ENCODE results near the gene RCBTB2.

RCBTB2 gene

DNA sequence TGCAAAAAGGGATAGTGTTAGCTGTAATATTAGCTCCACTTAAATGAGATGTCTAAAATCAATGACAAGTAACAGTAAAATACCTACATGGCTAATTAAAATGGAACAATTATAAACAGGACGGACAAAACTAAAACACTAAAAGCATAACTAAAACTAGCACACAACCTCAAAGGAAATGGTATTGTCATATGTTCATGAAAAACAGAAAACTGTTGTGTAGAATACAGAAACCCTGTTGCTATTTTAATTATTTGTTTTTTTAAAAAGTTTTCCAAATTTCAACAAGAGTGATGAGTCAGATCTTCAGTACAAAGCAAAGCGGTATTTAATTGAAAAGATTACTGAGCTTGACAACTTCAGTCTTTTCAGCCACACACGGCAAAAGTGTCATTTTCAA lies 4.2 kb downstream of the RCBTB2 start:
- DNase-seq = no peak

DNA sequence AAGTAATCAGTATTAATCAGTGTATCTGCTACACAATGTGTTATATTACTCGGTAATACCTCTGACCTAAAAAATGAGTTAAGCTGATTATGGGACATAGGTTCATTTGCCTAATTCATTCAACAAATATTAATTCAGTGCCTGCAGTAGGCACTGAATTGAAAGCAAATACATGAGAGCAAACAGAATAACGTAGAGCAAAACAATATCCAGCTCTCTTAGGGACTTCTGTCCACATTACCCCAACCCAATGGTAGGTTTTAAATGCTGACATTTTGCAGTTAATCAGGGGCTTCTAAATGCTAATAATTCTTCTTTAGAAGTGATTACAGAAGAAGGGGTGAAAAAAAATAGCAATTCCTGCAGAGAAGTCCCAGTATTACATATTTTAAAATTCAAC lies 4.9 kb downstream of the RCBTB2 start:
- DNase-seq = no peak

DNA sequence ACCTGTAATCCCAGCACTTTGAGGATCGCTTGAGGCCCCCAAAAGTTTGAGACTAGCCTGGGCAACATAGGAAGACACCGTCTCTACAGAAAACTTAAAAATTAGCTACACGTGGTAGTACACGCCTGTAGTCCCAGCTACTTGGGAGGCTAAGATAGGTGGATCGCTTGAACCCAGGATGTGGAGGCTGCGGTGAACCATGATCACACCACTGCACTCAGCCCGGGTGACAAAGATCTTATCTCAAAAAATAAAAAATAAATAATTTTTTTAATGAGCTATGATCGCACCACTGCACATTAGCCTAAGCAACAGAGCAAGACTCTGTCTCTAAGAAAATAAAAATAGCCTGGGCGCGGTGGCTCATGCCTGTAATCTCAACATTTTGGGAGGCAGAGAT lies 6.6 kb downstream of the RCBTB2 start:
- no peak for DNase-seq

DNA sequence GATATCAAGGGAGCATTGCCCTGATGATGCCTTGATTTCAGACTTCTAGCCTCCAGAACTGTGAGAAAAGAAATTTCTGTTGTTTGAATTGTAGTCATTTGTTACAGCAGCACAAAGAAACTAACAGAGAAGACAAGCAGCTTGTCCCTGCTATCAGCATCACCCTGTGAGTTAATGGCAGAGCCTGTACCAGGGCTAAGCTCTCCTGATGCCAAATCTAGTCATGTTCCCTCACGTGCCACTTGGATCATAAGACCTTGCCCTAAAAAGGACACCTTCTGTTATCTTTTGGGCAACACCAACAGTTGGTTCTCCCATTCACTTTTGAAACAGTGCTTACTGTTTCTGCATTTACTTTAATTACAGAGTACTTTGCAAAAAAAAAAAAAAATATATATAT lies 14.8 kb downstream of the RCBTB2 start:
- DNase-seq = no peak

DNA sequence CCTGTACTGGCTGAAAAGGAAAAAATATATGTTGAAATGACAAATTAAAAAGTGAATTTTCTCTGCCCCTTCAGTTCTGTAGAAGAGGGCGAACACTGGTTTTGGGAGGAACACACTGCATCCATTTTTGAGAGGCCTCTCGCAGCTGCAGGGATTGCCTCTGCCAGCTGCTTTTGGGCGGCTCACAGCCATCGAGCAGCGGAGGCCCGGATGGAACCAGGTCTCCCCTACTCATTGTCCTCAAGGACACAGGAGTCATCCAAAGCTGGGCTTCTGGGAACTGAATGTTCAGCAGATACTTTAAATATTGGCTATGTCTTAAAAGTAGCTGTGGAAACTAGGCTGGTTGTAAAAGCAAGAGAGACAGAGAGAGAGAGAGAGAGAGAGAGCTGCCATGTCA lies 17.1 kb downstream of the RCBTB2 start:
- no peak for DNase-seq

DNA sequence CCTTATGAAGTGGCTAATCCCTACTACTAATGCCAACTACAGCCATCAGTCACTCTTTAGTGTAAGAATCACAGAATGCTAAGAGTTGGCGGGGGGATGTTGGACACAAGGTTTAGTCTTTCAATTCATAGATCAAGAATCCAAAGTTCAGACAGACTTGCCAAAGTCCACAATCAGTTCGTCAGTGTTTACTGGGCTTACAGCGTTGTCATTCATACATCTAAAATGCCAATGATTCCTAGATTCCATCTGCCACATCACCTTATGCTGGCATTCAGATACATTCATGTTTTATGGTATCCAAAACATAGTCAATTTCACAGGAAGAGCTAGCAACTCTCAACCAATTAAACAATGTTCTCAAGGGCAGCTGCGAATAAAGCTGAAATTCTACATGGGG lies 18.1 kb downstream of the RCBTB2 start:
- DNase-seq = no peak

DNA sequence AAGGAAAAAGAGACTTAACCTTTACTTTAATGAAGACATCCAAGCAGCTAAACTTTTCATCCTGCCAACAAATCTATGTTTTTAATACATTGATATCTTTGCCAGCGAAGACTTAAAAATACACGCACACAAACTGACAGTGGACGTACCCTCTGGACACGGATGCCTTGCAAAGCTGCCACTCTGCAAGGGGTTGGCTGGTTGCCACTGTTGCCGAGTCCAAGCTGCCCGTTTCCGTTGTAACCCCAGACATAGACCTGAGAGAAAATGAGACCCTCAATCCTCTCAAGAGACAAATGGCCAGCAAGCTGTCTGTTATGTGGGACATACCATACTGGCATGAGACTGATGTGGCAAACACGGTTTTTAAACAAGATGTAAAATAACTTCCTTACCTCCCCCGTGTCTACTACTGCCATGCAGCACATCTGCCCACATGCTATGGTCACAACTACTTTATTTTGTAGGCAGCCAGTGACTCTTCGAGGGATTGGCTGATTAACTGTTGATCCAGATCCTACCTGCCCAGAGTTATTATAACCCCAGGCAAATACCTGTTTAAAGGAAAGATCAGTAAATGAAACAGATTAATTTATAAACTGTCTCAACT lies 21.2 kb downstream of the RCBTB2 start:
- DNase-seq = no peak

DNA sequence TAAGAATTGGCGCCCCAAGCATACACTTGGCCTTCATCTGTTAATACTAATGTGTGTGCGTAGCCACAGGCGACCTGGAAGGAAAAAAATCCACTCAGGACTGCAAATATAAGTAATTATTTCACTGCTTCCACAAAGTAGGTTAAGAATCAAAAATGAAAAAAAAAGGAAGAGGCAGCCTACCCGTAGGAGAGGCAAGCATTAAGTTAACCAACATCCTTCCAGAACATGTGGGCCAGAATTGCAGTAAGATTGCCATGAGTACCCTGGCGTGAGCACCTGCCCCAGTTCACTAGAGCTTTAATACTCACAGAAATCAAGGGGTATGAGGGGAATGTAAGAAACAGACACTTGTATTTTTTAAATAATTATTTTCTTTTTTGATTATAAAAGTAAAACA lies 22.2 kb downstream of the RCBTB2 start:
- DNase-seq = no peak

DNA sequence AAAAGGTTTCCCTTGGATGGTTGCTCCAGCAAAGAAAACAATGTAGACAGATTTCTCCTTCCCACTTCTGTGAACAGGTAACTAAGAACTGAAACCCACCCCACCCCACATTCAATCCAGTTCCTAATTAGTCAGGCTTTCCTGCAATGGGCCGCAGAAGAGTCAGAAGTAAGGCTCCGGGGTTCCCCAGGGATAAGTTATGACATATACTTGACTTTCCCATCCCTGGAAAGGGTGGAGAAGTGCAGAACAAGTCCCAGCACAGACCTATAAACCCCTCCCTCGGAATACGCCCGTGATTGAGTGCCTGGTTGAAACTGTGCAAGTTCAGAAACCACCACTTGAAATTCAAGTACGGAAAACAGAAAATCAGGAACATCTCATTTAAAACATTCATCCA lies 24.9 kb downstream of the RCBTB2 start:
- no peak for DNase-seq

DNA sequence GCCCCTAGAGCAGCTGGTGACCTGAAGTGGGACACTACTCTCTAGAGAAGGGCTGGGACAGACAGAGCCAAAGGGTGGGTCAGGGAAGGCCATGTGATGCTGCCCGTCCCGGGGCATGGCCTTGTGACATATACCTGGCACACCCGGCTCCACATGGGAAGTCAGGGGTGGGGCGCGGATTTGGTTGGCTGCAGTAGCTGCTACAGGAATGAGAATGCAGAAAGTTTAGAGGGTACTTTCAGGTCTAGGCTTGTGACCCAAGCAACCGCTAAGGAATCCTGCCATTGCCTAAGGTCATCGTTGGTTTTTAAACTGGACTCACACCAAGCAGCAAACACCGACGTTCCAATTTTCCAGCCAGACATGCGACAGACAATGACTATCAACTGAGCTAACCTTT lies 25.9 kb downstream of the RCBTB2 start:
- DNase-seq = no peak

DNA sequence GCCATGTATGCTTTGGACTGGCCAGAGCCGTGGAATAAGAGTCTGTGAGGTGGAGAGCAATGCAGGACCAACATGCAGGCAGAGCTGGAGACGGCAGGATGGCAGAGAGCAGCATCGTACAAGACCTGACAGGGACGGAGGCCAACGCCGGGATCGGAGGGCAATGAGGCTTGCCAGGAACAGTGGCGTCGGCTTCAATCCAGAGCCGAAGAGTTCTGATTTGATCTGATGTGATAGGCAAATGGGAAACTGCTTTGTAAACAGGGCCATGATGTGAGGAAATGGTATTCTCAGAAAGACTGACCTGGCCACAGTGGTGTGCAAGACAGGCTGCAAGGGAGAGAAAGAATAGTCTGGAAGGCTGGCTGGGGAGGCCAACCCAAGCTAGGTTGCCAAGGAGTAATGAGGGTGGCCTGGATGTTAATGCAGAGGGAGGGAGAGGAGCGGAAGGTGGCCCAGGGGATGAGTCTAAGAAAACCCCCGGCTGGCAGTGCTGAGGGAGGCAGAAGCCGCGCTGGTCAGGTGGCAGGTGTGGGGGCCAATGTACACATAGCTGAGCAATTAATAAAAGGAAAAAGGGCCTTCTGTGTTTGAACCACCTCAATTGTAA lies 26.7 kb downstream of the RCBTB2 start:
- DNase-seq = no peak

DNA sequence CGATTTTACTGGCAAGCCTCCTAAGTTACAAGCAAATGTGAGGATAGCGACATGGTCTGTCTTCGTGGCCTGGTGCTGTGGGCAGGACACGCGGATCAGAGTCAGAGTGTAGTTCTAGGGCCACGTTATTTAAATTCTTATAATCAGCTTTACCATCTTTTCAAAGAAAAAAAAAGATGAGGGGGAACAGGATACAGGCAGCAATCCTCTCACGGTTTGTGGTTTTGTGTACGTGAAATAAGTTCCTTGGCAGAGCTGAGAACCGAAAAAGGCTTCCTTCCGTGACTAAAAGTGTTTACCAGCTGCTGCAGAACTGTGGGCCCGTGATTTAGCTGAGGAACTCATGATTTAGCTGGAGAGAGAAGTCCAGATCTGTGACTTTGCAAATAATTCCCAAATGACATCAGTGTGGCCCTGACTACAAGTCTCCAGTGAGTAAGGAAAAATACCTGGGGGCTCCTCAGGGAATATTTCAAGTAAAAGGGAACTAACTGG lies 27.2 kb downstream of the RCBTB2 start:
- no peak for DNase-seq

DNA sequence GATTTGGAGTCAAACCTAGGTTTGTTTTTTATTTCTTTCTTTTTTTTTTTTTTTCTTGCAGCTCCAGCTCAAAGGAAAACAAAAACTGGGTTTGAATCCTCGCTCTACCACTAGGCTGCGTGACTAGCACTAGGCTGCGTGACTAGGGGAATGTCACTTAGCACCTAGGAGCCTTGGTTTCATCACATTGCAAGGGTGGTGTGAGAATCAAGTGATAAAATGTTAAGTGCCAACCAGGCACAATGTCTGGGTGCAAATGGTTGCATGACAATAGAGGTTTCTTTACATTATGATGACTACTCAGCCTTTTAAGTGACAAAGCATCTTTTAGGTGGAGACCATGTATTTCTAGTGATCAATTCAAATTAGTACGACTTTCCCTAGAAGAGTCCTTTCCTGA lies 27.9 kb downstream of the RCBTB2 start:
- no peak for DNase-seq

DNA sequence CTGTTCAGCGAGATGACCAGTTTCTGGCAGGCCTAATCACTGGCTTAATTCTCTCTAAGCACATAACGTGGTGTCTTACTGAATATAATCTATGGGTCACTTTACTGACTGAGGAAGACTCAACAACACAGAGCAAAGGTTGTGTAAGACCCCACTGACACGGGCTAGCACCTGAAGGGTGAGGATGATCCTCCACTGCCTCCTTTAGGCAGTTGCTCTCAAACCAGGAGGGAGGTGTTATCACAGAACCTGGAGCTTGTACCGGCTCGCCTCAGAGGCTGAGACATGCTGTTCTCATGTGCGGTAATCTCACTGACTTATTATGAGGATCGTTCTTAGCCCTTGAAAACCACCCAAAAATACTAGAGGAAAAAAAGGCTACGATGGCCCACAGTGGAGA lies 28.3 kb downstream of the RCBTB2 start:
- no peak for DNase-seq

DNA sequence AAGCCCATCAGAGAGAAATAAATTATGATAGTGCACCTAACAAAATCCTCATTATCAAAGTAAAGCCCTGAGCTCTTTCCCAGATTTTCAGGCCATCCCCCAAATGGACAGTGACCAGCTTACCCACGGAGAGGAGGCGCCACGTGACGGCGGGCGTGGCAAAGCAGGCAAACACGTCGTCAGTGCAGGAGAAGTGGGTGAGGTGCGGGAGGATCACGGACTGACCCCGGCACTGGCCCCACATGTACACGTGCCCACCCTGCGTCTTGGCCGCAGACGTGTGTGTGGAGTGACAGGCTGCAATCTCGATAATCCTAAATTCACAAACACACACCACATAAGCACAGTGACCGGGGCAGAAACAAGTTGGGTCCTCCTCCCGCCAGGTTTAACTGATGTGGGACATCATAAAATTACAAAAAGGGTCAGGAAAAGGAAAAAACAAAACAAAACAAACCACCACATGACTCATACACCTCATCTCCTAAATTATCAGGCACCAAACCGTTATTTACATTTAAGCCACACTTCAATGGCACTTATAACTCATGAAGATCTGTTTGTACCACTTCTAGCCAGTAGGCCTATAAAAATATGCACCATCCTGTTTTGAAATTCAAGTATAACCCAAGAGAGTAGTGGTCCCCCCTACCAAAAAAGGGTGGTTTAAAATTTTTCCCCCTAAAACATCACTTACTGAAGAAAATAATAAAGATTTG lies 30.1 kb downstream of the RCBTB2 start:
- no peak for DNase-seq

DNA sequence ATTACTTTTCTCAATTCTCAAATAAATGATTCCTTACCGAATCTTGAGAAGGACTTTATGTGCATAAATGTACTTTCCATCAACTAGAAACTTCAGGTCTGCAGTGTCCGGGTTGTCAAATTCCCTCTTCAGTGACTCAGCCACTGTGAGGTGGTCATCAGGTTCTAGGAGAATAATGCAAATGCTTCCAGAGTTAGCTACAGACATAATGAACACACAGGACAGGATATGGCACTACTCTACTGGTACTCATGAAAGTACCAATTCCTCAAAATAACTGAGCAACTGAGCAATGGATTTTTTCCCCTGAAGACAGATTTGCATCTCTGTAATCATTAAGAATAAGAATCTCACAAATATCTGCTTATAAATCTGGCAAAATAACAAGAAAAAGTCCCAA lies 31.2 kb downstream of the RCBTB2 start:
- no peak for DNase-seq

DNA sequence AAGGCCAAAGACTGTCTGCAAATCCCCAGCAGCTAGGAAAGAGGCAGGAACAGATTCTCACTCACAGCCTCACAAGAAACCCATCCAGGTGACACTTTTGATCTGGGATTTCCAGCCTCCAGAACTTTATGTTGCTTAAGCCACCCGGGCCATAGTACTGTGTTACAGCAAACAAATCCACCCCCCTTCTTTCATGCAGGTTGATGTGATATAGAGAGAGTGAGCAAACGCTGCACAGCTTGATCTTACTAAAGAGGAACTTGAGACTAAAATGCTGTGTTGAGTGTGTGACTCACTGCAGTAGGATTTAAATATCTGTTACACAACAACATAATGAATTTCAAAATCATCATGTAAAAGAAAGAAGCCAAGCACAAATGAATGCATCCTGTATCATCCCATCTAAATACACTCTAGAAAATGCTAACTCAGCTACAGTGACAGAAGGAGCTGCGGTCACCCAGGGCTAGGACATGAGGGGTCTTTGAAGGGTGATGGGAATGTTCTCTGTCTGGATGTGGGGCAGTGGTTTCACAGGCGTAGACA lies 32.2 kb downstream of the RCBTB2 start:
- no peak for DNase-seq

DNA sequence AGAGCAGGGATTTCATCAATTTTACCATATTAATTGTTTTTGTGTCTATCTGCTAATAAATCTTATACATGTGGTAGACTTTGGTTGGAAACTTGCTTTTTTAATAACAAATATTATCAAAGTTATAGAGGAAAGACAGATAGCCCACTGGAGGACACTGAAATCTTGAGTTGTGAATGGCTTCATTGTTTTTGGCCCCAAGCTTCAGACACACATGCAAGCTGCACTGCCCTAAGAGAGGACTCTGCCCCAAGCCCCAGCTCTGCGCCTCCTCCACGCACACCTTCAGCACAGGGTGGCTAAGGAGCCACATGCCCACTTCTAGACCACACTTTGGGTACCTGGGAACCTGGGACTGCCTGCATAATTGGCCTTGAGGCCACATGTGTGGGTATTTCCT lies 35.2 kb downstream of the RCBTB2 start:
- DNase-seq = no peak

DNA sequence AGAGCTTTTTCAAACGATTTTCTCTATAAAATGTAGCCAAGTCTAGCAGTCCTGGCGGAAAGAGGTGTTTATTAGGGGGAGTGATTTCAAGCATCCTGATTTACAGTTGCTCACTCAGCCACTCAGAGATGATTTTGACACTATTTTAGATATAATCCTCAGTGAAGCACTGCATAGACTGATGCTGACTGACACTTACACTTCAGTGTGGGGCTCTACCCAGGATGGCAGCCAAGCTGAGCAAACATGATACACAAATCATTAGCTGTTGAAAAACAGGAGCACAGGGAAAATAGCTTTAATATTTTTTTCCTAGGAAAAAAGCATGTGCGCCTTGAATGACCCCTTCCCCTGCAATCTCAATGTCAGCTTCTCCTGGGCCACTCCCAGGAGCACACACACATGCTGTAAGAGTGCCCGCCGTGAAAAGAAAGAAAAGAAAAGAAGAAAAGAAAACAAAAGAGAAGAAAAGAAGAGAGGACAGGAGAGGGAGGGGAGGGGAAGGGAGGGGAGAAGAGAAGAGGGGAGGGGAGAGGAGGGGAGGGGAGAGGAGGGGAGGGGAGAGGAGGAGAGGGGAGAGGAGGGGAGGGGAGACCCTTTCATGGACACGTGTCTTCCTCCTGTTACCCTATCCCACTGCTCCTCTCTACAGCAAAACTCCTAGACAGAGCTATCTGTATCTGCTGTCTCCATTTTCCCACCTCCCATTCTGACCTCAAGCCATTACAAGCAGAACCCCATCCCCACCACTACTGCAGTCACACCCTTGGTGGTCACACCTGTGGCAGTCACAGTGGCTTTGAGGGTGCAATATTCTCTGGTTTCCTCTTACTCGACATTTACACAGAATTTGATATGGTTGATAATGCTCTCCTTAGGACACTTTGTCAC lies 36.4 kb downstream of the RCBTB2 start:
- DNase-seq = no peak

DNA sequence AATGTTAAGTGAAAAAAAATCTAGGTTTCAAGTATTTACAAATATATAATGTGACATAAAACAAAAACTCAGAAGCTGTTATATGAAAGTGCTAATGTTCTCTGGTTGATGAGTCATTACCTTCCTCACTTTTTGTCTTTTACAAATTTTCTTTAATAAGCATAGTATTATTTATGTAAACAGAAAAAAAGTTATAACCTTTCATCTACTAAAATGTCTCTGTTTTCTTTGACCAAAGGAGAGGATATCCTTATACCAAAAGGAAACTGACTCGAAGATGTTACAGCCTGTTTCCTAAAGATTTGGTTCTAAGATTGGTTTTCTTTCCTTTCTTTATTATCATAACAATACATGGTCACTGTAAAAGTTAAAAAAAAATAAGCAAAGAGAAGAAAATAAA lies 38.0 kb downstream of the RCBTB2 start:
- DNase-seq = no peak

DNA sequence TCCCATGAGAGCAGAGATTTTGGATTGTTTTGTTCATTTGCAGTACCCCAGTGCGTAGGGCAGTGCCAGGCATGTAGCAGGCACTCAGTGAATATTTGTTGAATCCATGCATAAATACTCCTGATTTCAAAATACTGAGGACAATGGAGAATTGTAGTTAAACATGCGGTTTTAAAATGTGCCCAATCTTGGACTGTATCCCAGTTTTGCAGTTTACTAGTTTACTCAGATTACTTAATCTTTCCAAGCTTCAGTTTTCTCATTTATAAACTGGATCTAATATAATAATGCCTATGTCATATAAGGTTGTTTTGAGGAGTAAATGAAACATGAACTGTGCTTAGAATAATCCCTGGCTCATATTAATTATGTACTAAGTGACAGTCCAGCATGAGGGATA lies 39.0 kb downstream of the RCBTB2 start:
- no peak for DNase-seq

DNA sequence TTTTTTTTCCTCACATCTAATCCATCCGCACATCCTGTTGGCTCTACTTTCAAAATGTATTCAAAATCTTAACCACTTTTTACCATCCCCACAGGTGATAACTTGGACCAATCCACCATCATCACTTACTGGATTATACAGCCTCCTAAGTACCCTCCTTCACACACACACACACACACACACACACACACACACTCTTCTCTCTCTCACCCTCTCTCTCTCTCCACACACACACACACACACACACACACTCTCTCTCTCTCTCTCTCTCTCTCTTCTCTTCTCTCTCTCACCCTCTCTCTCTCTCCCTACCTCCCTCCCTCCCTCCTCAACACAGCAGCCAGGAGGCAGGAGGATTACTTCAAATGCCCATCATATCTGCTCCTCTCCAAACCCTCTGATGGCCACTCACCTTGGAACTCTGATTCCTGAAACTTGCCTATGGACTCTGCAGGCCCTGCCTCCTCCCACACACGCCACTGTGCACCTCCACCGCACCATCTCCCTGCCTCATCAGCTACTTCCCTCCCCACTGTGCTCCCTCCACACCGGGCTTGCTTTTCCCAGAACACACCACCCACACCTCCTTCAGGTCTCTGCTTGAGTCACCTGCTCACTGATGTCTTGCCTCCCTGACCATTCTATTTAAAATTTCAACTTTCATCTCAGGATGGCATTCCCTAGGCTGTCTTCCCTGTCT lies 39.7 kb downstream of the RCBTB2 start:
- no peak for DNase-seq

Measured in NCI-H1436 treated with DMSO at 0.1 percent for 48 hours (cell line).